WTC11 (cell line): ENCODE measurements around the gene ZNF683.

Experiments used
- CTCF ChIP-seq: fragments of 200-600 bp; IDR thresholded peaks from 2 replicates; pipeline ENCODE4 v1.8.0; 2022; ENCODE audit warnings: antibody characterized with exemption
- E2F1 ChIP-seq: sonication (generic); formaldehyde crosslinking; IDR thresholded peaks from 2 replicates; pipeline ENCODE4 v1.8.0; 2022; ENCODE audit warnings: mild to moderate bottlenecking, missing genetic modification reagents
- FOXP1 ChIP-seq: sonication (generic); formaldehyde crosslinking; IDR thresholded peaks from 2 replicates; pipeline ENCODE4 v1.8.0; 2022; ENCODE audit warnings: missing genetic modification reagents, mild to moderate bottlenecking, moderate library complexity, borderline replicate concordance
- MAX ChIP-seq: sonication (generic); formaldehyde crosslinking; IDR thresholded peaks from 2 replicates; pipeline ENCODE4 v1.8.0; 2022; ENCODE audit warnings: mild to moderate bottlenecking, missing genetic modification reagents
- OVOL2 ChIP-seq: fragments of 250-450 bp; sonication (Bioruptor Pico); IDR thresholded peaks from 2 replicates; pipeline ENCODE4 v1.9.0; 2021; ENCODE audit warnings: mild to moderate bottlenecking, borderline replicate concordance
- SMAD4 ChIP-seq: sonication (generic); formaldehyde crosslinking; IDR thresholded peaks from 2 replicates; pipeline ENCODE4 v1.8.0; 2022; ENCODE audit warnings: mild to moderate bottlenecking, missing genetic modification reagents
- ZNF232 ChIP-seq: sonication (generic); formaldehyde crosslinking; IDR thresholded peaks from 2 replicates; pipeline ENCODE4 v1.8.0; 2022; ENCODE audit warnings: mild to moderate bottlenecking, missing genetic modification reagents

GRCh38 chr1:26321315-26322041 lies 51.1 kb downstream of the ZNF683 start:
- TF ChIP-seq CTCF (peak; percentile 85), FOXP1 (CRISPR knock-in tag) (no peak), SMAD4 (CRISPR knock-in tag) (no peak), MAX (0 out of 2 replicates have a peak, but pooled peaks have one; percentile 31), ZNF232 (no peak), OVOL2 (CRISPR knock-in tag) (no peak), E2F1 (no peak)
